H1 (cell line): ENCODE data around the gene OXA1L. TPM values are rescaled to one million over a fixed set of nuclear protein-coding genes. Genes with fewer than 3 reads are reported as not detected.

Source experiments
- CTCF ChIA-PET: fragments of 300-600 bp; sonication (Branson Sonifier 250); formaldehyde crosslinking; loops from one replicate; lab custom pipeline; 2021; ENCODE audit not compliant: partially characterized antibody; lab: Charles Lee
- POLR2A ChIA-PET: fragments of 300-600 bp; sonication (Branson Sonifier 250); formaldehyde crosslinking; loops from one replicate; lab custom pipeline; 2021; ENCODE audit warnings: inconsistent platforms; ENCODE audit not compliant: partially characterized antibody; lab: Charles Lee
- DNase-seq, 2 experiments: peaks; one replicate each; pipeline versions ENCODE4 v3.0.0 to v3.0.0-alpha.2; 2010 to 2022; ENCODE audit warnings: low spot score in 2 of 2, low read depth in 1 of 2, mixed read lengths in 1 of 2
- FAIRE-seq: peaks from 2 replicates; lab custom pipeline; 2011; peaks lifted over from hg19 to GRCh38; lab: Jason Lieb, UNC
- H2AFZ ChIP-seq: 2 replicates; pipeline ENCODE4 v1.8.1; 2012; ENCODE audit warnings: low read length, inconsistent platforms
- H2AK5ac ChIP-seq: 2 replicates; pipeline ENCODE4 v1.6.1; 2013; ENCODE audit warnings: low read depth, low read length
- H2BK120ac ChIP-seq: replicated peaks from 2 replicates; pipeline ENCODE3; 2013; ENCODE audit warnings: low read depth, low read length, inconsistent platforms
- H2BK12ac ChIP-seq: 2 replicates; pipeline ENCODE4 v1.6.1; 2013; ENCODE audit warnings: low read depth, low read length
- H2BK15ac ChIP-seq: 2 replicates; pipeline ENCODE4 v1.6.1; 2013; ENCODE audit warnings: low read length
- H2BK20ac ChIP-seq: 2 replicates; pipeline ENCODE4 v1.6.1; 2013; ENCODE audit warnings: low read length
- H2BK5ac ChIP-seq: 2 replicates; pipeline ENCODE4 v1.6.1; 2013; ENCODE audit warnings: low read depth, low read length
- H3K14ac ChIP-seq: 2 replicates; pipeline ENCODE4 v1.6.1; 2013; ENCODE audit warnings: inconsistent platforms; ENCODE audit not compliant: insufficient read length
- H3K18ac ChIP-seq: 2 replicates; pipeline ENCODE4 v1.6.1; 2013; ENCODE audit warnings: low read length; ENCODE audit errors: extremely low read depth
- H3K23ac ChIP-seq: 2 replicates; pipeline ENCODE4 v1.6.1; 2013; ENCODE audit warnings: inconsistent platforms; ENCODE audit not compliant: insufficient read length
- H3K23me2 ChIP-seq: 2 replicates; pipeline ENCODE4 v1.6.1; 2013; ENCODE audit warnings: low read depth, low read length
- H3K27ac ChIP-seq: 2 replicates; pipeline ENCODE4 v1.6.1; 2011; ENCODE audit warnings: low read depth, low read length, inconsistent platforms
- H3K27me3 ChIP-seq, 4 experiments: replicated peaks in 1 of 4; 1 replicate in 1 of 4; 2 replicates in 3 of 4; pipeline versions ENCODE4 v1.6.1 to v1.8.1; 2011 to 2013; ENCODE audit warnings: low read length in 3 of 4, mild to moderate bottlenecking in 3 of 4, inconsistent platforms in 2 of 4, mixed read lengths in 2 of 4, moderate library complexity in 1 of 4; ENCODE audit not compliant: control insufficient read depth in 3 of 4, insufficient read depth in 3 of 4; ENCODE audit errors: extremely low read depth in 1 of 4
- H3K36me3 ChIP-seq, 4 experiments: 2 replicates each; pipeline versions ENCODE4 v1.6.1 to v1.8.1; 2011 to 2013; ENCODE audit warnings: mild to moderate bottlenecking in 4 of 4, low read length in 3 of 4, moderate library complexity in 2 of 4, control low read depth in 1 of 4, inconsistent platforms in 1 of 4; ENCODE audit not compliant: insufficient read depth in 4 of 4, control insufficient read depth in 2 of 4
- H3K4ac ChIP-seq: replicated peaks from 2 replicates; pipeline ENCODE3; 2013; ENCODE audit warnings: low read length, low read depth, mixed read lengths, inconsistent platforms; ENCODE audit not compliant: insufficient read length
- H3K4me1 ChIP-seq, 4 experiments: replicated peaks in 1 of 4; 1 replicate in 1 of 4; 2 replicates in 3 of 4; pipeline versions ENCODE4 v1.6.1 to v1.8.1; 2011 to 2013; ENCODE audit warnings: low read length in 3 of 4, inconsistent platforms in 2 of 4, mixed read lengths in 1 of 4; ENCODE audit not compliant: insufficient read depth in 4 of 4, control insufficient read depth in 3 of 4
- H3K4me2 ChIP-seq, 2 experiments: 2 replicates each; pipeline versions ENCODE4 v1.6.1 to v1.8.1; 2011 to 2013; ENCODE audit warnings: low read depth in 2 of 2, low read length in 2 of 2, control low read depth in 1 of 2, inconsistent platforms in 1 of 2, mild to moderate bottlenecking in 1 of 2; ENCODE audit not compliant: insufficient read depth in 1 of 2
- H3K4me3 ChIP-seq, 4 experiments: fragments of 200-600, 300-600 bp in 1 of 4; sonication (generic), shearing (Covaris generic), sonication (Bioruptor Twin) in 1 of 4; 2 replicates each; pipeline versions ENCODE4 v1.5.1 to v1.8.1; 2011 to 2016; ENCODE audit warnings: low read length in 4 of 4, low read depth in 3 of 4, control low read depth in 2 of 4, inconsistent platforms in 2 of 4, mild to moderate bottlenecking in 2 of 4, mixed read lengths in 1 of 4, moderate library complexity in 1 of 4; ENCODE audit not compliant: insufficient read depth in 2 of 4; ENCODE audit errors: extremely low read depth in 1 of 4
- H3K56ac ChIP-seq: replicated peaks from 2 replicates; pipeline ENCODE3; 2013; ENCODE audit warnings: low read depth, mild to moderate bottlenecking, mixed read lengths, low read length, inconsistent platforms; ENCODE audit not compliant: insufficient read length
- H3K79me1 ChIP-seq: 2 replicates; pipeline ENCODE4 v1.6.1; 2013; ENCODE audit warnings: low read depth, low read length, control low read depth
- H3K79me2 ChIP-seq, 2 experiments: 2 replicates each; pipeline versions ENCODE4 v1.6.1 to v1.8.1; 2012 to 2013; ENCODE audit warnings: low read length in 2 of 2, mild to moderate bottlenecking in 2 of 2, inconsistent platforms in 1 of 2; ENCODE audit not compliant: insufficient read depth in 2 of 2, control insufficient read depth in 1 of 2
- H3K9ac ChIP-seq, 4 experiments: replicated peaks in 1 of 4; 1 replicate in 1 of 4; 2 replicates in 3 of 4; pipeline versions ENCODE4 v1.6.1 to v1.8.1; 2011 to 2013; ENCODE audit warnings: low read depth in 3 of 4, low read length in 3 of 4, control low read depth in 2 of 4, mild to moderate bottlenecking in 2 of 4, moderate library complexity in 2 of 4, inconsistent platforms in 1 of 4; ENCODE audit errors: extremely low read depth in 1 of 4
- H3K9me3 ChIP-seq, 2 experiments: 2 replicates each; pipeline versions ENCODE4 v1.6.1 to v1.8.1; 2012 to 2013; ENCODE audit warnings: mild to moderate bottlenecking in 2 of 2, moderate library complexity in 2 of 2, control low read depth in 1 of 2, inconsistent platforms in 1 of 2, low read depth in 1 of 2, low read length in 1 of 2, mixed read lengths in 1 of 2; ENCODE audit not compliant: insufficient read depth in 2 of 2
- H4K20me1 ChIP-seq, 2 experiments: replicated peaks in 1 of 2; 2 replicates each; pipeline versions ENCODE3 to v1.8.1; 2011 to 2013; ENCODE audit warnings: inconsistent platforms in 2 of 2, low read length in 2 of 2, mild to moderate bottlenecking in 1 of 2; ENCODE audit not compliant: insufficient read depth in 2 of 2, control insufficient read depth in 1 of 2
- H4K5ac ChIP-seq: 2 replicates; pipeline ENCODE4 v1.6.1; 2013; ENCODE audit warnings: low read length, low read depth, mixed read lengths, inconsistent platforms; ENCODE audit not compliant: insufficient read length
- H4K8ac ChIP-seq: 2 replicates; pipeline ENCODE4 v1.8.0; 2013; ENCODE audit warnings: mild to moderate bottlenecking, moderate library complexity, low read length, inconsistent platforms; ENCODE audit not compliant: insufficient read depth; ENCODE audit errors: extremely low read depth
- H4K91ac ChIP-seq: replicated peaks from 2 replicates; pipeline ENCODE3; 2013; ENCODE audit warnings: low read length, mixed read lengths, inconsistent platforms; ENCODE audit not compliant: insufficient read length
- EP300 ChIP-seq, 2 experiments: IDR thresholded peaks; 1 replicate in 1 of 2; 2 replicates in 1 of 2; pipeline ENCODE4 v1.6.1; 2011 to 2012; ENCODE audit warnings: low read depth in 2 of 2, low read length in 2 of 2, mild to moderate bottlenecking in 2 of 2, borderline replicate concordance in 1 of 2, inconsistent platforms in 1 of 2, moderate library complexity in 1 of 2
- KDM1A ChIP-seq: fragments of 200-600, 300-600 bp; sonication (generic); IDR thresholded peaks from 2 replicates; pipeline ENCODE4 v1.7.1; 2016; ENCODE audit warnings: mild to moderate bottlenecking, low read length, borderline replicate concordance
- POLR2A ChIP-seq, 2 experiments: IDR thresholded peaks; 1 replicate in 1 of 2; 2 replicates in 1 of 2; pipeline ENCODE4 v1.6.1; 2011; ENCODE audit warnings: low read depth in 2 of 2, low read length in 2 of 2, mild to moderate bottlenecking in 2 of 2; ENCODE audit errors: control extremely low read depth in 1 of 2
- WGBS, 2 experiments: shearing (Covaris generic) in 1 of 2; methylation state at CpG; one replicate each; pipeline versions ENCODE4 v1.1.6 to v1.1.7; 2013 to 2015; ENCODE audit warnings: low lambda C conversion rate in 2 of 2, mixed read lengths in 2 of 2, inconsistent platforms in 1 of 2, low coverage in 1 of 2, missing lambda C conversion rate in 1 of 2; ENCODE audit not compliant: insufficient replicate concordance in 2 of 2, insufficient coverage in 1 of 2, insufficient read length in 1 of 2; ENCODE audit errors: extremely low coverage in 1 of 2, missing lambda C conversion rate in 1 of 2; 5-methylcytosine and 5-hydroxymethylcytosine counted together
- polyA plus RNA-seq, 7 experiments: library from polyadenylated mRNA; depleted of rRNA in 3 of 7; stranded (reverse) in 5 of 7; unstranded in 2 of 7; fragments of >200 nt in 5 of 7; fragments of 200-250 nt in 2 of 7; gene quantifications; 1 replicate in 5 of 7; 2 replicates in 1 of 7; 4 replicates in 1 of 7; pipeline versions ENCODE4 v1.2.1 to v1.2.3, GENCODE V29; 2011 to 2013; ENCODE audit warnings: missing spikeins in 2 of 7, mixed read lengths in 2 of 7
- total RNA-seq: library from RNA; stranded (reverse); fragmentation: NEBNext Ultra II Directional; extraction: Animal tissue kit (Norgen Biotek cat#: 25700); gene quantifications from 2 replicates; pipeline ENCODE4 v1.2.1, GENCODE V29; 2021

The OXA1L gene
- total and polyA plus RNA-seq, 2 of the 8 experiments (the other 6 are each of a cell fraction or from before 2014, with no cell fraction given), result 125 to 199 TPM

DNA sequence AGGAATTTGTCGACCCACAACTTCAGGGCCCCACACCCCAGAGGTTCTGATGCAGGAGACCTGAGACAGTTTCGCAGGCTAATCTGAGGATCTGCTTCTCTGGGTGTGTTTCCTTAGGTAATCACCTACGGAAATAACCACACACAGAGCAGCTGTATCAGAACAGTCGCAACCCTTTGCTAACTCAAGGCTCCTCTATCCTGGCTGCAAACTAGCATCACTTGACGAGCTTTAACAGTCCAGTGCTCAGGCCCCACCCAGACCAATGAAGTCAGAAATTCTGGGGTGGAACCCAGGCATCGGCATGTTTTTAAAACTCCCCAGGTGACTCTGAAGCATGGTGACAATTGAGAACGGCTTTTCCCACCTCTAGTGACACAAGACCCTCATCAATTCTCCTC is 28.1 kb downstream of the OXA1L start:
- H3K4me3 ChIP-seq, result no peak overlapping the region
- TF ChIP-seq EP300 (IDR thresholded peaks at IDR 0.05; ENCODE audit: borderline replicate concordance in 1 of 2, low read depth in 2 of 2, low read length in 2 of 2), result no peak
- TF ChIP-seq KDM1A, result no peak
- TF ChIP-seq POLR2A (IDR thresholded peaks at IDR 0.05; ENCODE audit: control extremely low read depth in 1 of 2, low read depth in 2 of 2, low read length in 2 of 2), result no peak
- no peaks in the 10 kb centered on the region for H4K20me1 ChIP-seq
- H2BK15ac ChIP-seq, result no peak overlapping the region
- H3K79me2 ChIP-seq, result no peaks in the 10 kb centered on the region
- H3K9me3 ChIP-seq, result peaks cover 0 to 4% of the 10 kb centered on the region in 2 experiments; a peak in 1 of 4 replicates
- H3K27me3 ChIP-seq, result no peaks in the 10 kb centered on the region
- no peak overlapping the region for H3K27ac ChIP-seq
- no peak overlapping the region for H3K9ac ChIP-seq
- no peak overlapping the region for H4K91ac ChIP-seq
- peaks cover 2 to 11% (median 6%) of the 10 kb centered on the region in 4 experiments for H3K4me1 ChIP-seq
- H2AK5ac ChIP-seq, result no peak overlapping the region
- no peak overlapping the region for H2BK120ac ChIP-seq
- no peak overlapping the region for H2BK12ac ChIP-seq
- H4K5ac ChIP-seq, result no peak overlapping the region
- no peak overlapping the region for H2BK20ac ChIP-seq
- H2BK5ac ChIP-seq, result no peak overlapping the region
- POLR2A ChIA-PET, result no interaction called here
- no peaks in the 10 kb centered on the region for H3K36me3 ChIP-seq
- no peak overlapping the region for H3K4me2 ChIP-seq
- DNase-seq (no peak), FAIRE-seq (no peak)
- H3K23ac ChIP-seq, result no peak overlapping the region
- H3K14ac ChIP-seq, result no peak overlapping the region
- H3K79me1 ChIP-seq, result no peaks in the 10 kb centered on the region
- CTCF ChIA-PET, result interaction anchor here (0.7 to 53.1 kb wide), 5 partner anchors 14 to 136 kb away, joined by 3 to 1562 read pairs (median 3); partner anchors contain the start of genes LRP10, MMP14 and REM2
- 91% methylated on average over 7 of the region's 7 CpGs; no CpG with 5 or more reads in 1 of the 2 experiments for WGBS, 2 experiments
- no peak overlapping the region for H3K18ac ChIP-seq
- H3K23me2 ChIP-seq, result no peaks in the 10 kb centered on the region
- no peak overlapping the region for H3K56ac ChIP-seq
- H3K4ac ChIP-seq, result no peak overlapping the region
- no peak overlapping the region for H4K8ac ChIP-seq
- H2AFZ ChIP-seq, result no peak overlapping the region
